Activated CD4-positive, alpha-beta T cell treated with anti-CD3 and anti-CD28 coated beads, Interleukin-2, amount 50 U/mL, for 16 hours (primary cell): ENCODE results near the gene LTBP1.
A peak's percentile ranks its signal among the peaks of the same experiment; 100 is the strongest.

Experiments used
- DNase-seq: peaks from one replicate; pipeline ENCODE4 v3.0.0-alpha.2; 2020

LTBP1 gene

GRCh38 chr2:33013684-33014110, 66.9 kb downstream of the LTBP1 start:
- no peak for DNase-seq

DNA sequence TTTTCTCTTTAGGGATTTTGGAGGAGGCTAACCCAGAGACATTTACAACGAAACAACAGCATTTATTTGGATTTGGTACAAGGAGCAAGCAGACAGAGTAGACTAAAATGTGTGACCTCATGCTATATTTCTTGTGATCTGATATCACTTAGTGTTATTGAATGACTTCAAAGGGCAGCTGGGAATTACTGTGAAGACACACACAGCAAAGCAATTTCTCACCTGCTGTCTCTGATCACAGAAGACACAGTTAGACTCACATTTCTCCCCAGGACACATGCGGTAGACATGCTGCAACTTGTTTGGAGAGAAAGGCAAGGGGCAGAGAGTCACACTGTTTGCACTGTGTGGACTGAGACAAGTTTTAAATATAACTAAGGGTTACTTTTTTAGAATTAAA, 67.5 kb downstream of the LTBP1 start:
- no peak for DNase-seq

- no peak for DNase-seq
These were observed 68.8 kb downstream of the LTBP1 start for GRCh38 chr2:33015421-33016142.

GRCh38 chr2:33018271-33018670, 71.5 kb downstream of the LTBP1 start:
- DNase-seq = no peak

- DNase-seq = no peak
These were observed 73.0 kb downstream of the LTBP1 start for GRCh38 chr2:33019796-33020195.

- DNase-seq = no peak
These were observed 74.1 kb downstream of the LTBP1 start for GRCh38 chr2:33020883-33021282.

- no peak for DNase-seq
These were observed 74.9 kb downstream of the LTBP1 start for GRCh38 chr2:33021542-33022227.

DNA sequence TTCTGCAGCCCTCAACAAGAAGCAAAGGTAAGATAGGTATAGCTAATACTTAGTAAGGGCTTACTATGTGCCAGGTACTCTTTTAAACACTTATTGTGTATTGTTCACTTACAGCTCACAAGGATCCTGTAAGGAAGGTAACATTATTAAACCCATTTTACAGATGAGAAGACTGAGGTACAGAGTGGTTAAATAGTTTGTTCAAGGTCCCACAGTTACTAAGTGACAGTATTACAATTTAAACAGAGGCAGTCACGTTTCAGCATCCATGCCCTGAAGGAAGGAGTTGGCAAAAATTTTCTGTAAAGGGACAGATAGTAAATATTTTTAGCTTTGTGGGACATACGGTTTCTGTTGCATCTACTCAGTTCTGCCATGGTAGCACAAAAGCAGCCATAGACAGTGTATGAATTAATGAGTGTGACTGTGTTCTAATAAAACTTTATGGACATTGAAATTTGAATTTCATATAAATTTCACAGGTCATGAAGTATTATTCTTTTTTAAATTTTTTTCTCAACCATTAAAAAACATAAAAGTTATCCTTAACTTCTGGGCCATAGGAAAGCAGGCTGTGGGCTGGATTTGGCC, 75.7 kb downstream of the LTBP1 start:
- no peak for DNase-seq

DNA sequence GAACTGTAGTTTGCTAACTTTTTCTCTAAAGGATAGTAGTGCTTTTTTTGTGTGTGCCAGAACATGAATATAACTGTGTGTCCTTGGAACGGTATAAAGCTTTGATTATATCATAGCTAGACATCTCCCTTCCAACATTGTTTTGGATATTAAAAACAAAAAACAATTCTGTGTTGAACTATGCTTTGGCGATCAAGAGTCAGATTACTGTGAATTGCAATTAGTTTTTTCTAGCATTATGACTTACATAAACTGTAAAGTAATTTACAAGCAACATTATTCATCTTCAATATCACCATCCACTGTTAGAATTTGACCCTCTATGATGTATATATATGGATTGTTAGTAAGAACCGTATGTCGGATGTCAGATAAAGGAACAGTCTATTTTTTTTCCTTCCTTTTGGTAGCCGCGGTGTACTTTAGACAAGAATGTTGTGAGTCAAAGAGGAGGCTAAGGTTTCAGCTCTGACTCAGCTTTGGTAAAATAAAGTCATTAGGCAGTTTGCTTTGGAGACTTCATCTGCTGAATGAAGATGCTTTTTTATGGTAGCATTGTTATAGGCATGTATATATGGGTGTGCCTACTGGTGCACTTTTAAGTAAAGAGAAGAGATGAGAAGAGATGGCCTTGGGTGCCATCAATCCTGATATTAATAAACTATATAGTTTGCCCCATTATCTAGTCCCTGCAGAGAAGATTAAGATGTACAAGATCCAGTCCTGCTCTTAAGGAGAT, 76.4 kb downstream of the LTBP1 start:
- peak; percentile 37 for DNase-seq

- DNase-seq = no peak
These were observed 77.2 kb downstream of the LTBP1 start for GRCh38 chr2:33023728-33024500.

- DNase-seq = no peak
These were observed 78.0 kb downstream of the LTBP1 start for GRCh38 chr2:33024758-33025157.

GRCh38 chr2:33029459-33029858, 82.7 kb downstream of the LTBP1 start:
- no peak for DNase-seq

GRCh38 chr2:33029926-33030325, 83.2 kb downstream of the LTBP1 start:
- DNase-seq = no peak

DNA sequence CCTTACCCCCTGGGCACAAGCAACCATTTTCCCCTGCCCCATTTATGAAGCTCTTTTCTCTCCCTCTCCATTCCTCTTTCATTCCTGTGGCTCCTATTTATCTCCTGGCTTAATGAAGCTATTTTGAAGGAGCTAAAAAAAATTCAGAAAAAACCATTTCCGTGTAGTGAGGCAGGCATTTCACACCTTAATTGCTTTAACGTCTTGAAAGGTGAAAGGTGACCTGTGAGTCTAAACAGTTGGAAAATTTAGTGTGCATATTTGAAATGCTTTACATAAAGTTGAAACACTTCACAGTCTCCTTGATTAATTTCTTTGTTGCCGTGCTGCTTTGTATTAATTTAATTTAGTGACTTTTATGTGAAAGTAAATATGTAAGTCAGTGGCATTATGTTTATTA, 83.6 kb downstream of the LTBP1 start:
- DNase-seq = no peak

- no peak for DNase-seq
These were observed 85.5 kb downstream of the LTBP1 start for GRCh38 chr2:33032245-33032644.

DNA sequence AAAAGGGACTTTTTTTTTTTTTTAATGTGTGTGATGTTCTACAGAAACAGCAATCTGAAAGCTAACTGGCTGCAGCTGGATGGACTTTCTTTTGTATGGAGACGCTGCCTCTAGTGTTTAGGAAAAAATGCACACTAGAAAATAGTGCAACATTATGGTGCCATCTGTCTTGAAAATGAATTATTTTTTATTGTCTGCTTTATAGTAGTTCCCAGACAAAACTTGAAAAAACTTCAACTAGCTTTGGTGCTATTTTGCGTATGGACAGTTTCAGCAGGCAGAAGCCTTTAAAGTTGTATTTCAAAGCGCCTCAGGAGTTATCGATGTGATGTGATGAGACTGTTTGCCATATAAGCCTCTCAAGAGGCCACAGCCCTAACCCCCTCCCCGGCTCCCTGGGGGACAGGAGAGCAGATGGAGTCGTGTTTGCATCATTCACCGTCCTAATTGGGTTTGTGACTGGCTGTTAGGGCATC, 86.9 kb downstream of the LTBP1 start:
- no peak for DNase-seq

GRCh38 chr2:33034784-33035183, 88.0 kb downstream of the LTBP1 start:
- no peak for DNase-seq

- no peak for DNase-seq
These were observed 91.5 kb downstream of the LTBP1 start for GRCh38 chr2:33038230-33038629.

- no peak for DNase-seq
These were observed 92.0 kb downstream of the LTBP1 start for GRCh38 chr2:33038799-33039198.

- no peak for DNase-seq
These were observed 93.8 kb downstream of the LTBP1 start for GRCh38 chr2:33040541-33040940.

DNA sequence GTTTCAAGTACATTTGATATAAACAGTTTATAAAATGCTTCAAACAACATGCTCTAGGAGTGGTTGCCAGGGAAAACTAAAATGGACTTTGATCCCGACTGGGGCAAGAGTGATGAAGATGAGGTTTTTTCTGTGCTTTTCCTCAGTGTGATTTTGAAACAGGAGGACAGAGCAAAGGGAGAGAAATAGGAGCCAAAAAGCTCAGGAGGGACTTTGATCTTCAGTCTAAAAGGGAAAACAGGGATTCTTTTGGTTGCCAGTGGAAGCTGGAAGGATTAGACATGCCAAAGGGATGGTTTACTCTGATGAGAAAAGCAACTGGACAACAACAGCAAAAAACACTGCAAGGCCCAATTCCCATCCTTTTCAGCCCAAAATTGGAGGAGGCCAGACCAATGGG, 95.5 kb downstream of the LTBP1 start:
- no peak for DNase-seq

- DNase-seq = no peak
These were observed 96.1 kb downstream of the LTBP1 start for GRCh38 chr2:33042819-33043218.

DNA sequence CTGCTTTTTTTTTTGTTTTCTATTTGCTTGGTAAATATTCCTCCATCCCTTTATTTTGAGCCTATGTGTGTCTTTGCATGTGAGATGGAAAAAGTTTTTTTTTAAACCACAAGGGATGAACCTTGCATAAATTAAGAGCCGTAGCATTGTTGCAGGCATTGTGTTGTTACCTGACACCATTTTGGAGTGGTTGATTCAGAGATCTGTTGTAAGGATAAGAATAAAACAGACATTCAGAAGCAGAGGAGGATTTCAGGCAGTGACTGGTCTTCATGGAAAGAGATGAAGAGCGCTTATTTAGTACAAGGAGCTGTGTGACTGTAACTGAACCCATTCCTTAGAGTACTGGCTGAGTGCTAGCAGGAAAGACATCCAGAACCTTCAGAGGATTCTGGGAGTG, 101.2 kb downstream of the LTBP1 start:
- no peak for DNase-seq
